Left lung (tissue), 10 donors: ENCODE measurements around the gene HDAC10. TPM values are rescaled to one million over a fixed set of nuclear protein-coding genes. Genes with fewer than 3 reads are reported as not detected.

ENCODE experiments used
- ATAC-seq: fragments of 200-7000 bp; cut with Tn5 transposase; one replicate; pipeline ENCODE4 v1.9.1; 2020; ENCODE audit warnings: moderate library complexity
- DNase-seq, 4 donors: peaks; one replicate each; pipeline ENCODE4 v3.0.0-alpha.2; 2013 to 2020
- H3K27ac ChIP-seq, 2 donors: fragments of 200-600 bp; sonication (generic) in 1 of 2; one replicate each; pipeline versions ENCODE4 v1.5.0 to v1.8.0; 2020 to 2021
- H3K27me3 ChIP-seq, 2 donors: fragments of 200-600 bp; sonication (generic) in 1 of 2; one replicate each; pipeline versions ENCODE4 v1.5.0 to v1.8.0; 2020 to 2021
- H3K36me3 ChIP-seq, 2 donors: fragments of 200-600 bp; sonication (generic) in 1 of 2; one replicate each; pipeline versions ENCODE4 v1.5.0 to v1.8.0; 2020 to 2021
- H3K4me1 ChIP-seq, 2 donors: fragments of 200-600 bp; one replicate each; pipeline ENCODE4 v1.8.0; 2021
- H3K4me3 ChIP-seq, 2 donors: fragments of 200-600 bp; sonication (generic) in 1 of 2; one replicate each; pipeline versions ENCODE4 v1.5.0 to v1.8.0; 2020 to 2021; ENCODE audit warnings: mild to moderate bottlenecking in 1 of 2
- H3K9me3 ChIP-seq, 2 donors: fragments of 200-600 bp; sonication (generic) in 1 of 2; one replicate each; pipeline versions ENCODE4 v1.5.0 to v1.8.0; 2020 to 2021
- CTCF ChIP-seq, 2 donors: fragments of 200-600 bp; sonication (generic) in 1 of 2; IDR thresholded peaks; one replicate each; pipeline versions ENCODE4 v1.5.0 to v1.8.0; 2021; ENCODE audit warnings: antibody characterized with exemption in 2 of 2
- intact Hi-C, 2 donors: fragments of 100-400 bp; cut with DNase I; formaldehyde crosslinking; loops; one replicate each; pipeline versions ENCODE4 v1.11.2 to v1.14.2; 2022
- polyA plus RNA-seq, 6 donors: library from polyadenylated mRNA; unstranded; fragments of 120-200 nt; gene quantifications; one replicate each; pipeline ENCODE4 v1.2.1, GENCODE V29; 2013; ENCODE audit not compliant: insufficient read length in 6 of 6
- total RNA-seq, 2 donors: library from RNA; stranded (reverse); fragmentation: NEBNext Ultra II Directional; extraction: Animal tissue kit (Norgen Biotek cat#: 25700); gene quantifications; one replicate each; pipeline ENCODE4 v1.2.1, GENCODE V29; 2021
- donor health status: DM: no; HTN: yes; CAD: no.
- donor health status: DM: no; HTN: no; CAD: no.

HDAC10 gene
- total and polyA plus RNA-seq, 8 donors, result 23.9 to 42.2 (median 36.7) TPM

DNA sequence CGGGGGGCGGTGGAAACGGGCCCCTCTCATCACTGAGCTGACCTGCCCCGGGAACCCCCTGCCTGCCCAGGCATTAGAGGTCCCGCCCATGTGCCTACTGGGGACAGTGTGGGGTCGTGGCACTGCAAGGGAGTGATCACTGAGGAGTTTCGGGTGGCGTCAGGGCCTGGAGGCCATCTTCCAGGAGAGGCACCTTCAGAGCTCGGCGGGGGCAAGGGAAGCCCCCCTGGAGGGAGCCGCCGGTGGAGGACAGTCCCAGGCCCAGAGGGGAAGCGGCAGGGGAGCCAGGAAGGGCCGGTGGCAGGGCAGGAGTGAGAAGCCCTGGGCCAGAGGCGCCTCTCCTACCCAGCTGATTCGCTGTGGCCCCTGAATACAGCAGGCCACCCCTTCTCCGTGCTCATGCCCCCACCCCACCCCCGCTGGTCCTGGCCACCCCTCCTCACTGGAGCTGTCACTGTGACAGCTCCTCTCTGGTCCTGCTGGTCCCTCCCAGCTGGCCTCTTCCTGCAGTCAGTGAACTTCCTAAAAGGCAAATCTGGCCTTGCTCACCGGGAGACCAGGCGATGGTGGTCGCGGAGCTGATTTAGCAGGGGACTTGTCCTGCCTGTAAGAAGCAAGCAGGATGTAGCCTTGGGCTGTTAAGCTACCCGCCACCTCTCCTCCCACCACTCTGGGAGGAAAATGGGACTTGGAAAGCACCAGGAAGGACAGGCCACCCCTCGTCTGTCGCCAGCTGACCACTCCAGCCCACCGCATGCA lies 21.2 kb upstream of the HDAC10 start:
- Histone ChIP-seq H3K4me1 (peaks cover 23 to 48% of the 10 kb centered on the region in 2 donors), H3K36me3 (peaks cover 0 to 30% of the 10 kb centered on the region in 2 donors), H3K27me3 (peaks cover 0 to 55% of the 10 kb centered on the region in 2 donors), H3K4me3 (no peak overlapping the region), H3K27ac (no peak overlapping the region), H3K9me3 (no peaks in the 10 kb centered on the region)
- intact Hi-C loops, result loop anchor here (10.0 kb wide), 1 partner anchor 53 kb away; the partner anchor contains the start of gene DENND6B (in 2 of the 2)
- no peak for DNase-seq
- ATAC-seq, result no peak
- TF ChIP-seq CTCF (IDR thresholded peaks at IDR 0.05), result no peak

DNA sequence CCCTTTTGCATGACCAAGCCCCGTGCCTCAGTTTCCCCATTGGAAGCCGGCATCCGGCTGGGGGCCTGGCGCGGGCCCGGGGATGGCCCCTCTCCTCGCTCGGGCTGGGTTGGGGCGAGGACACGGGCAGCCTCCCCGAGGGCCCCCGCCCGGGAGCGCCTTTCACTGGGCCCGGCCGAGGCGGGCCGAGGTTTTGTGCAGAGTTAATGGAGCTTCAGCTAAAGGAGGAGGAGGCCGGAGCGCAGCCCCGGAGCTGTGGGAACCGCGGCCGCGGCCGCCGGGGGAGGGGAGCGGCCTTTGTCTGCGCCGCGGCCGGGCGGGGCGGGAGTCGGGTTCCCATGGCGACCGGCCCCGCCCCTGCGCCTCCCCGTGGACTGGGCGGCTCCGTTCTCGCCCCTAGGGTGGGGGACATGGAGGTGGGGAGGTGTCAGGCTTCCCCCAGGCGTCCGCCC lies 20.5 kb upstream of the HDAC10 start:
- Histone ChIP-seq H3K9me3 (no peaks in the 10 kb centered on the region), H3K27ac (no peak overlapping the region), H3K4me3 (peak overlapping the region; percentile 33 to 48), H3K27me3 (peaks cover 0 to 62% of the 10 kb centered on the region in 2 donors), H3K4me1 (peaks cover 23 to 51% of the 10 kb centered on the region in 2 donors), H3K36me3 (peaks cover 0 to 23% of the 10 kb centered on the region in 2 donors)
- intact Hi-C loops, result loop anchor here (10.0 kb wide), 1 partner anchor 53 kb away; the partner anchor contains the start of gene DENND6B (in 2 of the 2)
- ATAC-seq, result peak; percentile 42
- TF ChIP-seq CTCF (IDR thresholded peaks at IDR 0.05), result no peak
- DNase-seq, result peak in 2 of 4 donors; percentile 53 to 90

DNA sequence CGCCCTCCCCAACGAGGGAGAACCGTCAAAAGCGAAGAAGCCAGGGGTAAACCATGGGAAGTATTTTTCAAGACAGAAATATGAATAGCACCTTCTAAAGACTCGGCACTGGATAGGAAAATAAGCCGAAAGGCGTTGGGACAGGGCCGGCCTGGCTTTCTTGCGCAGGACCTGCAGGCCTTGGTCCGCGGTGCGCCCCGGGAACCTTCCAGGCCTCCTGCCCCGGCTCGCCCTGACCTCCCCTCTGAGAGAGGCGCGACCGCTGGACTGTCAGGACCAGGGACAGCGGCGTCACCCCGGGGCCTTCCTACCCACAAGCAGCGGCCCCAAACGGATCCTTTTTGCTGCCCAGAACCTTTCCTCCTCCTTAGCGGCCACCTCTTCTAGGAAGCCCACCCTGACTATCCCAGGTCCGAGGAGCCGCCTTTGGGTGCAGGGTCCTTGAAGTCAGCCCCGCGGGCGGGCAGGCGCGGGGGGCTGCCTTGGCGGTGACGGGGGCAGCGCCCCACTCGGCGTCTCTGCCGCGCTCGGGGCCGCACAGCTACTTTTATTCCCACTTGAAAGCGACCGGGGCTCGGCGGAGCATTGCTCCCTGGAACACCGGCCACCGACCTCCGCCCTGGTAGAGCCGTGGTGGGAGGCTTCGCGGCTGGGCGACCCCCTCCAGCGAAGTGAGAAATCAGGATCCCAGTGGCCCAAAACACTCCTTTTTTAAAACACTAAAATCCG lies 19.8 kb upstream of the HDAC10 start:
- Histone ChIP-seq H3K27ac (peak overlapping the region in 1 of 2 donors; percentile 64), H3K4me3 (peak overlapping the region; percentile 33 to 48), H3K4me1 (peaks cover 23 to 51% of the 10 kb centered on the region in 2 donors), H3K27me3 (peaks cover 0 to 69% of the 10 kb centered on the region in 2 donors), H3K9me3 (no peaks in the 10 kb centered on the region), H3K36me3 (peaks cover 0 to 16% of the 10 kb centered on the region in 2 donors)
- intact Hi-C loops, result loop anchor here (10.0 kb wide), 1 partner anchor 54 kb away; the partner anchor contains the start of gene DENND6B (in 2 of the 2)
- DNase-seq, result peak in 3 of 4 donors; percentile 68 to 73 (median 72)
- TF ChIP-seq CTCF (IDR thresholded peaks at IDR 0.05), result no peak
- peak; percentile 70 for ATAC-seq

DNA sequence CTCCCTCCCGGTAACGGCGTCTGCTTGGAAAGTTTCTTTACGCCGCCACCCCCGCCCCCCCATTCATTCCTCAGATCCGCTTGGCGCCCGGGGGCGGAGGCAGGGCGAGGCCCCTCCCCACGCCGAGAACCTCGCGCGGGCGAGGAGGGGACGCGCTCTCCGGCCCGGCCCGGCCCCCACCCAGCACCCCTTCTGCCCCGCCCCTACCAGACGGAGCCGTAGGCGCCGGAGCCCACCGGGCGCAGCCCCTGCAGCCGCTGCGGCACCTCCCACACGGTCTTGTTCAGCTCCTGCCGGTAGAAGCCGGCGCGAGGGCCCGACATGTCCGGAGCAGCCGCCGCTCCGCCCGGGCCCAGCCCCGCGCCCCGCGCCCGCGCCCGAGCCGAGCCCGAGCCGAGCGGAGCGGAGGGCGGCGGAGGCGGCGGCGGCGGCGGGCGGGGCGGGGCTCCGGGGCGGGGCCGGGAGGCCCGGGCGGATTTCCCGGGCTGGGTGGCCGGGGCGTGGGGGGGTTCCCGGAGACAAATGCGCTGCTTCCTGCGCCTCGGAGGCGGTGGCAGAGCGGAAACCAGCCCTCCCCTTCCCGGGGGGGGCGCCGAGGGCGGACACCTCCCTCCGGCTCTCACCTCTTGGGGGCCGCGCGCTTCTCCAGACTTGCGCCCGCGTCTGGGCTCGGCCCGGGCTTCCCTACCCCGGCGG lies 19.1 kb upstream of the HDAC10 start, which contains the start of gene MAPK11:
TSS of gene MAPK11 (minus strand) at position 411 of the 696 bp plus-strand sequence. CDS start at position 323, 88 bp downstream.
- Histone ChIP-seq H3K27me3 (peaks cover 0 to 70% of the 10 kb centered on the region in 2 donors), H3K27ac (peak within 1 kb of the TSS; percentile 19 to 64), H3K9me3 (no peaks in the 10 kb centered on the region), H3K4me1 (peaks cover 23 to 51% of the 10 kb centered on the region in 2 donors), H3K4me3 (peak within 1 kb of the TSS; percentile 33 to 48), H3K36me3 (peaks cover 0 to 9% of the 10 kb centered on the region in 2 donors)
- no peak for TF ChIP-seq CTCF (IDR thresholded peaks at IDR 0.05)
- DNase-seq (peak in 1 of 4 donors; percentile 51), ATAC-seq (peak; percentile 35)
- intact Hi-C loops, result loop anchor here (10.0 kb wide), 1 partner anchor 55 kb away; the partner anchor contains the start of gene DENND6B (in 2 of the 2)
